Keratinocyte (primary cell): ENCODE measurements around the gene QRICH1.

ENCODE experiments used
- CTCF ChIP-seq, 3 experiments: IDR thresholded peaks in 1 of 3; conservative IDR thresholded peaks in 1 of 3; optimal IDR thresholded peaks in 1 of 3; 2 replicates in 2 of 3; 3 replicates in 1 of 3; pipeline versions ENCODE3 to v1.5.1; 2011; ENCODE audit warnings: low read length in 3 of 3, mild to moderate bottlenecking in 3 of 3, moderate library complexity in 2 of 3, control low read depth in 1 of 3, inconsistent platforms in 1 of 3; ENCODE audit not compliant: insufficient read depth in 2 of 3; ENCODE audit errors: extremely low read depth in 1 of 3
- EZH2 ChIP-seq: IDR thresholded peaks from one replicate; pipeline ENCODE4 v1.6.1; 2012; ENCODE audit warnings: inconsistent platforms, mild to moderate bottlenecking, low read length, moderate library complexity

GRCh38 chr3:49026536-49026935 lies 67.3 kb downstream of the QRICH1 start:
- TF ChIP-seq EZH2 (no peak), CTCF (optimal IDR thresholded peaks at IDR 0.05 in 1 of 3, IDR thresholded peaks at IDR 0.05 in 1 of 3, conservative IDR thresholded peaks at IDR 0.05 in 1 of 3; ENCODE audit: extremely low read depth in 1 of 3, insufficient read depth in 2 of 3, low read length in 3 of 3) (no peak)
